IPS-18c (cell line): ENCODE results near the gene MACO1.
"Not testable (repeated sequence)": the region's sequence is repeated elsewhere in the genome, so short reads cannot be mapped to it uniquely, and the experiment has no call there.

ENCODE experiments used
- H3K4me3 ChIP-seq: 2 replicates; pipeline ENCODE4 v1.7.0; 2013; ENCODE audit warnings: low read depth, mild to moderate bottlenecking, low read length, moderate library complexity; ENCODE audit not compliant: insufficient read depth
- H3K9me3 ChIP-seq: one replicate; pipeline ENCODE4 v1.6.1; 2013; ENCODE audit warnings: mild to moderate bottlenecking, low read length, moderate library complexity; ENCODE audit not compliant: control insufficient read depth, insufficient read depth

The MACO1 gene

GRCh38 chr1:25414578-25414977, 16.1 kb upstream of the MACO1 start:
- not testable (repeated sequence) for H3K9me3 ChIP-seq, H3K4me3 ChIP-seq

- H3K4me3 ChIP-seq, H3K9me3 ChIP-seq: not testable (repeated sequence)
Observed at GRCh38 chr1:25417280-25417679, 13.4 kb upstream of the MACO1 start.

- not testable (repeated sequence) for H3K9me3 ChIP-seq, H3K4me3 ChIP-seq
Observed at GRCh38 chr1:25419339-25419738, 11.4 kb upstream of the MACO1 start.

GRCh38 chr1:25420715-25421114, 10.0 kb upstream of the MACO1 start, which contains the start of gene RHCE:
Gene RHCE (minus strand): TSS chr1:25420825. CDS start chr1:25420786, 39 bp downstream.
- not testable (repeated sequence) for H3K9me3 ChIP-seq, H3K4me3 ChIP-seq

- H3K4me3 ChIP-seq, H3K9me3 ChIP-seq: not testable (repeated sequence)
Observed at GRCh38 chr1:25423206-25423605, 7.5 kb upstream of the MACO1 start.

GRCh38 chr1:25425098-25426085, 5.3 kb upstream of the MACO1 start:
- Histone ChIP-seq H3K4me3 (no peak overlapping the region), H3K9me3 (no peaks in the 10 kb centered on the region)

- no peaks in the 10 kb centered on the region for H3K9me3 ChIP-seq
- H3K4me3 ChIP-seq: no peak overlapping the region
Observed at GRCh38 chr1:25427696-25428095, 3.0 kb upstream of the MACO1 start.

GRCh38 chr1:25428475-25429166, 2.1 kb upstream of the MACO1 start:
- H3K9me3 ChIP-seq: no peaks in the 10 kb centered on the region
- H3K4me3 ChIP-seq: no peak overlapping the region

- Histone ChIP-seq H3K9me3 (no peaks in the 10 kb centered on the region), H3K4me3 (peak overlapping the region; percentile 70)
Observed at GRCh38 chr1:25430967-25431881, 527 bp downstream of the MACO1 start.

- no peaks in the 10 kb centered on the region for H3K9me3 ChIP-seq
- no peak overlapping the region; the same call in 1 of the 2 replicates for H3K4me3 ChIP-seq
Observed at GRCh38 chr1:25431955-25432719, 1.4 kb downstream of the MACO1 start.

GRCh38 chr1:25432749-25433388, 2.2 kb downstream of the MACO1 start:
- H3K4me3 ChIP-seq: no peak overlapping the region
- no peaks in the 10 kb centered on the region for H3K9me3 ChIP-seq

- Histone ChIP-seq H3K4me3 (no peak overlapping the region), H3K9me3 (no peaks in the 10 kb centered on the region)
Observed at GRCh38 chr1:25433389-25434186, 2.9 kb downstream of the MACO1 start.

GRCh38 chr1:25435397-25436108, 4.9 kb downstream of the MACO1 start:
- H3K4me3 ChIP-seq: no peak overlapping the region
- H3K9me3 ChIP-seq: no peaks in the 10 kb centered on the region

- Histone ChIP-seq H3K4me3 (no peak overlapping the region), H3K9me3 (no peaks in the 10 kb centered on the region)
Observed at GRCh38 chr1:25437672-25438071, 7.0 kb downstream of the MACO1 start.

- no peak overlapping the region for H3K4me3 ChIP-seq
- H3K9me3 ChIP-seq: no peaks in the 10 kb centered on the region
Observed at GRCh38 chr1:25439287-25439686, 8.6 kb downstream of the MACO1 start.
